ENCODE measurements around the gene DCC. TPM values are rescaled to one million over a fixed set of nuclear protein-coding genes. Genes with fewer than 3 reads are reported as not detected.

The DCC gene
- total and polyA plus RNA-seq, 4 donors = 0.16 to 5.3 (median 2.5) TPM

DNA sequence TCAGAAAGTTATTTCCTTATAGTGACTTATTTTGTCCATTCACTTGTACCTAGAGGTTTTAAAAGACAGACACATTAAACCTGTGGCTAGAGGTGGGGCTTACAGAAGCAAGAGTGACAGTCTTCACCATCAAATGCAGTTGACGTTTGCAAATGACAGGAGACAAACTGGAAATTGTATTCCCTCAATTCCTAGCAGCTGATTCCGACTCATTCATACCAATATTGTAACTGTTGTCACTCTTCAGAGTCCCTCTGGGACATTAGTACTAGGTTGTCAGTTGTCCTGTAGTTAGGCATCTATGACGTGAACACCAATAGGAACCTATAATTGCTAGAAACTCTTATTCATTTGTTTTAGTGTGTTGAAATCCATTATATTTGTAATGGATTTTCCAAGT, 794.7 kb downstream of the DCC start:
- H3K27ac ChIP-seq (ENCODE audit: low read depth in 1 of 2, low read length in 1 of 2) = no peak overlapping the region
- H3K9me3 ChIP-seq (ENCODE audit: control insufficient read depth in 4 of 4, insufficient read depth in 3 of 4, low read length in 3 of 4) = peaks cover 0 to 2% (median 0%) of the 10 kb centered on the region in 4 donors
- no peaks in the 10 kb centered on the region for H3K4me1 ChIP-seq (ENCODE audit: control insufficient read depth in 5 of 5, insufficient read depth in 5 of 5, low read length in 5 of 5)
- TF ChIP-seq CTCF (IDR thresholded peaks at IDR 0.05; ENCODE audit: control extremely low read depth, extremely low read depth) = no peak
- no peak overlapping the region for H3K4me3 ChIP-seq
- no peak for ATAC-seq (ENCODE audit: insufficient read depth, low FRiP score)
- 79 to 83% methylated on average over 3 of the region's 3 CpGs for WGBS, 2 donors
- DNase-seq = no peak
- no peaks in the 10 kb centered on the region for H3K27me3 ChIP-seq (ENCODE audit: control insufficient read depth in 3 of 3, insufficient read depth in 3 of 3, low read length in 2 of 3)
- no peaks in the 10 kb centered on the region for H3K36me3 ChIP-seq (ENCODE audit: control insufficient read depth in 4 of 4, insufficient read depth in 4 of 4, low read length in 4 of 4)
- no peak overlapping the region for H3K9ac ChIP-seq (ENCODE audit: insufficient read depth in 1 of 2, low read length in 2 of 2)

GRCh38 chr18:53135654-53136053, 795.7 kb downstream of the DCC start:
- no peaks in the 10 kb centered on the region for H3K4me1 ChIP-seq (ENCODE audit: control insufficient read depth in 5 of 5, insufficient read depth in 5 of 5, low read length in 5 of 5)
- no peaks in the 10 kb centered on the region for H3K27me3 ChIP-seq (ENCODE audit: control insufficient read depth in 3 of 3, insufficient read depth in 3 of 3, low read length in 2 of 3)
- peaks cover 0 to 2% (median 0%) of the 10 kb centered on the region in 4 donors for H3K9me3 ChIP-seq (ENCODE audit: control insufficient read depth in 4 of 4, insufficient read depth in 3 of 4, low read length in 3 of 4)
- DNase-seq = no peak
- H3K4me3 ChIP-seq = no peak overlapping the region
- no peak for ATAC-seq (ENCODE audit: insufficient read depth, low FRiP score)
- no peak for TF ChIP-seq CTCF (IDR thresholded peaks at IDR 0.05; ENCODE audit: control extremely low read depth, extremely low read depth)
- no peak overlapping the region for H3K9ac ChIP-seq (ENCODE audit: insufficient read depth in 1 of 2, low read length in 2 of 2)
- no peak overlapping the region for H3K27ac ChIP-seq (ENCODE audit: low read depth in 1 of 2, low read length in 1 of 2)
- H3K36me3 ChIP-seq (ENCODE audit: control insufficient read depth in 4 of 4, insufficient read depth in 4 of 4, low read length in 4 of 4) = no peaks in the 10 kb centered on the region

- Histone ChIP-seq H3K27me3 (ENCODE audit: control insufficient read depth in 3 of 3, insufficient read depth in 3 of 3, low read length in 2 of 3) (no peaks in the 10 kb centered on the region), H3K9me3 (ENCODE audit: control insufficient read depth in 4 of 4, insufficient read depth in 3 of 4, low read length in 3 of 4) (peaks cover 0 to 2% (median 0%) of the 10 kb centered on the region in 4 donors), H3K9ac (ENCODE audit: insufficient read depth in 1 of 2, low read length in 2 of 2) (no peak overlapping the region), H3K4me1 (ENCODE audit: control insufficient read depth in 5 of 5, insufficient read depth in 5 of 5, low read length in 5 of 5) (no peaks in the 10 kb centered on the region), H3K36me3 (ENCODE audit: control insufficient read depth in 4 of 4, insufficient read depth in 4 of 4, low read length in 4 of 4) (no peaks in the 10 kb centered on the region), H3K4me3 (no peak overlapping the region), H3K27ac (ENCODE audit: low read depth in 1 of 2, low read length in 1 of 2) (no peak overlapping the region)
- WGBS, 2 donors = 76 to 78% methylated on average over 5 of the region's 5 CpGs
- ATAC-seq (ENCODE audit: insufficient read depth, low FRiP score) (no peak), DNase-seq (no peak)
- no peak for TF ChIP-seq CTCF (IDR thresholded peaks at IDR 0.05; ENCODE audit: control extremely low read depth, extremely low read depth)
Measured at GRCh38 chr18:53139746-53140500, 799.9 kb downstream of the DCC start.

GRCh38 chr18:53142005-53142404, 802.0 kb downstream of the DCC start:
- Histone ChIP-seq H3K9ac (ENCODE audit: insufficient read depth in 1 of 2, low read length in 2 of 2) (no peak overlapping the region), H3K27ac (ENCODE audit: low read depth in 1 of 2, low read length in 1 of 2) (no peak overlapping the region), H3K4me3 (no peak overlapping the region), H3K36me3 (ENCODE audit: control insufficient read depth in 4 of 4, insufficient read depth in 4 of 4, low read length in 4 of 4) (no peaks in the 10 kb centered on the region), H3K4me1 (ENCODE audit: control insufficient read depth in 5 of 5, insufficient read depth in 5 of 5, low read length in 5 of 5) (no peaks in the 10 kb centered on the region), H3K27me3 (ENCODE audit: control insufficient read depth in 3 of 3, insufficient read depth in 3 of 3, low read length in 2 of 3) (no peaks in the 10 kb centered on the region), H3K9me3 (ENCODE audit: control insufficient read depth in 4 of 4, insufficient read depth in 3 of 4, low read length in 3 of 4) (peaks cover 0 to 2% (median 0%) of the 10 kb centered on the region in 4 donors)
- DNase-seq (no peak), ATAC-seq (ENCODE audit: insufficient read depth, low FRiP score) (no peak)
- no peak for TF ChIP-seq CTCF (IDR thresholded peaks at IDR 0.05; ENCODE audit: control extremely low read depth, extremely low read depth)
- WGBS, 2 donors = 80 to 81% methylated on average over 4 of the region's 4 CpGs

Measured in lung (tissue), 12 donors.